ENCODE results near the gene GPR173. TPM values are rescaled to one million over a fixed set of nuclear protein-coding genes. Genes with fewer than 3 reads are reported as not detected.

Gene GPR173
- total and polyA plus RNA-seq, 2 experiments from 2014 or later = 0.92 to 7.7 TPM

GRCh38 chrX:53115550-53115874, 66.9 kb downstream of the GPR173 start (continued):
- no peak for TF ChIP-seq ZNF462 (CRISPR knock-in tag; IDR thresholded peaks at IDR 0.05)
- TF ChIP-seq JUNB (IDR thresholded peaks at IDR 0.05; ENCODE audit: unreplicated experiment) = no peak
- no peak for TF ChIP-seq CREB1 (CRISPR knock-in tag; IDR thresholded peaks at IDR 0.05; ENCODE audit: low read depth)
- no peak for TF ChIP-seq EZH2 (IDR thresholded peaks at IDR 0.05; ENCODE audit: low read depth, unreplicated experiment)
- TF ChIP-seq ZNF114 (CRISPR knock-in tag; IDR thresholded peaks at IDR 0.05) = no peak

GRCh38 chrX:53116101-53116500, 67.5 kb downstream of the GPR173 start:
- no peak overlapping the region for H3K4me3 ChIP-seq
- H3K4me1 ChIP-seq (ENCODE audit: insufficient read depth) = no peaks in the 10 kb centered on the region
- Mint-ChIP-seq H3K4me3 (no peak overlapping the region), H3K9me3 (no peaks in the 10 kb centered on the region), H3K27me3 (ENCODE audit: insufficient read depth, low read depth, poor library complexity) (peaks cover 2% of the 10 kb centered on the region), H3K36me3 (ENCODE audit: low read depth) (peaks cover 2% of the 10 kb centered on the region; the same call in 2 of the 3 replicates), H3K27ac (no peak overlapping the region), H3K4me1 (peaks cover 4% of the 10 kb centered on the region; the same call in 2 of the 3 replicates)
- H3K79me2 ChIP-seq (replicated peaks; ENCODE audit: insufficient read depth) = no peaks in the 10 kb centered on the region
- H3K9me2 ChIP-seq (ENCODE audit: insufficient read depth) = no peaks in the 10 kb centered on the region
- no peak overlapping the region for H2AFZ ChIP-seq
- DNase-seq (ENCODE audit: low spot score) = no peak
- no peaks in the 10 kb centered on the region; the same call in 1 of the 2 replicates for H4K20me1 ChIP-seq (replicated peaks; ENCODE audit: insufficient read depth)
- no peaks in the 10 kb centered on the region for H3F3A ChIP-seq (replicated peaks; ENCODE audit: low read depth)
- H3K27ac ChIP-seq (ENCODE audit: low read depth) = no peak overlapping the region
- H3K4me2 ChIP-seq = no peak overlapping the region
- no peaks in the 10 kb centered on the region for H3K36me3 ChIP-seq (ENCODE audit: insufficient read depth)
- no peaks in the 10 kb centered on the region for H3K27me3 ChIP-seq (ENCODE audit: insufficient read depth)
- TF ChIP-seq EZH2 (IDR thresholded peaks at IDR 0.05; ENCODE audit: low read depth, unreplicated experiment) (no peak), ZNF331 (CRISPR knock-in tag; IDR thresholded peaks at IDR 0.05; ENCODE audit: low read depth) (no peak), NANOG (IDR thresholded peaks at IDR 0.05; ENCODE audit: borderline replicate concordance) (no peak), POLR2AphosphoS5 (IDR thresholded peaks at IDR 0.05; ENCODE audit: low read depth) (no peak), CTCF (conservative IDR thresholded peaks at IDR 0.05; ENCODE audit: low read depth in 2 of 2) (no peak), EZH2phosphoT487 (IDR thresholded peaks at IDR 0.05; ENCODE audit: unreplicated experiment) (no peak), ZNF114 (CRISPR knock-in tag; IDR thresholded peaks at IDR 0.05) (no peak), REST (IDR thresholded peaks at IDR 0.05; ENCODE audit: unreplicated experiment) (no peak), ETS1 (IDR thresholded peaks at IDR 0.05) (no peak), STAT1 (IDR thresholded peaks at IDR 0.05; ENCODE audit: unreplicated experiment) (no peak), CREB1 (CRISPR knock-in tag; IDR thresholded peaks at IDR 0.05; ENCODE audit: low read depth) (no peak)
- no peak for ATAC-seq
